HG02678 (cell line): Measurements from ENCODE around the gene CFI.

Experiments
- ATAC-seq: cut with Tn5 transposase; IDR thresholded peaks from one replicate; pipeline ENCODE4 v1.9.1; 2021; ENCODE audit warnings: mild to moderate bottlenecking, moderate library complexity; ENCODE audit not compliant: unreplicated experiment

CFI gene

DNA sequence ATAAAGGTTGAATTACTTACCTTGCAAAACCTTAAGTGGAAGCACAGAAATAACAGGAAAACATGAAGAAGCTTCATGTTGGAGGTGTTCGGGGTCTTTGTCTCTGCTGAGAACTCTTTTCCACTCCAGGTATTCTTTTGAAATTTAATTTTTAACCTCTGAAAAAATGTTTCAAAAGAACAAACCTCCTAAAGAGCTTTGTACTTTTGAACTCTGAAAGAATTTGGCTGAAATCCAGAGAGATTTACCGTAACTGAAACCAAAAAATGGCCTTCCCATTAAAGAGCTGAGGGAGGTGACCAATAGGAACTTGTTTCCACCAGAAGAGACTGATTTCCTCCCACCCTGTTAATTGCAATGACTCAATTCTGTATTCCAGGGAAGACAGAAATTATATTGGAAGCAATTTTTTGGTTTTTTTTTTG is at the start of gene CFI:
Gene CFI (minus strand): TSS at position 105 of the 425 bp plus-strand sequence. CDS start 28 bp downstream, at position 77.
- no peak for ATAC-seq

- ATAC-seq: no peak
These were observed 48.8 kb upstream of the CFI start for GRCh38 chr4:109850601-109851000.

DNA sequence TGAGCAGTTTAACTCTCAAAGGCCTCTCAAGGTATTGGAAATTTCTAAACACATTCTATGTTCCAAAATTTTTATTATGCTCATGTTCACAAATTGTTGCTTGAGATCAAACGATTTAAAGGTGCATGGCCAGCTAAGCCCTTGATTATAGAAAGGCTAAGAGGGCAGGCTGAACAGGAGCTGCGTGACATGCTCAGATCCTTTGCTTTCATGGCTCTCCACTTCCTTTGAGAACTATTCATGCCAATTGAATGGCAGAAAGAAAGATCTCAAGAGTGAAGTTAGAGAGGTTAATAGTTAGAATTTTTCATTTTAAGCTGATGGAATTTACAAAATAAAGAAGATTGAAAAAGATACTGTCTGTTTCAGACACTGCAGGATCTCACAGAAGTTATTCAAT is 46.7 kb upstream of the CFI start:
- ATAC-seq: no peak

GRCh38 chr4:109847896-109848442 is 46.2 kb upstream of the CFI start, which contains the start of gene LRIT3:
LRIT3 (plus strand) TSS chr4:109848107; CDS start chr4:109848202, 95 bp downstream.
- no peak for ATAC-seq

DNA sequence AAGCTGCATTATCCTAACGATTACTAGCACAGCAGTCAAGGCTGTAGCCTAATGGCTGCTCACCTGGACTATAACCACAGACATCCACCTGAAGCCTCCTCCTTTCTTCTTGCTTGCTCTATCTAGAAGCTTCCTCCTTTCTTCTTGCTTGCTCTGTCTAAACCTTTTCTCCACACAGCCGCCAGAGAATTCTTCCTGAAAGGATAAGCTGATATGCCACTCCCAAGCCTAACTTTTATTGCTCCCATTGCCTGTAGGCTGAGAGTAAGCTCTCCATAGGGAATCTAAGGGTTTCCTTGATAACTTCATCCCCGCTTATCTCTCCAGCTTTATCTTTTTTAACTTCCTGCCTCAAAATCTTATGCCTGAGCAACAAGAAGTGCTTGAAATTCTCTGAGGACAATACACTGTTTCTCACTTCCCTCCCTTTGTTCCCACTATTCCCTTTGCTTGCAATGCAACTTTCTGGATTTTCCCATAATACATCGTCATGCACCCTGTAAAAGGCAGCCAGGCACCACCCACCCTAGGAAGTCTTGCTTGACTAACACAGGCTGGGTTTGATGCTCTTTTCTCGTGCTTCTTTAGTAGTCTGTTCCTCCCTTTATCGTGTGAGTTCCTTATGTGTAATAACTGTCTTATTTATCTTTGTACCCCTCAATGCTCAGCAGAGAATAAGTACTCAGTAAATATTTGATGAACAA is 44.7 kb upstream of the CFI start:
- ATAC-seq: no peak

DNA sequence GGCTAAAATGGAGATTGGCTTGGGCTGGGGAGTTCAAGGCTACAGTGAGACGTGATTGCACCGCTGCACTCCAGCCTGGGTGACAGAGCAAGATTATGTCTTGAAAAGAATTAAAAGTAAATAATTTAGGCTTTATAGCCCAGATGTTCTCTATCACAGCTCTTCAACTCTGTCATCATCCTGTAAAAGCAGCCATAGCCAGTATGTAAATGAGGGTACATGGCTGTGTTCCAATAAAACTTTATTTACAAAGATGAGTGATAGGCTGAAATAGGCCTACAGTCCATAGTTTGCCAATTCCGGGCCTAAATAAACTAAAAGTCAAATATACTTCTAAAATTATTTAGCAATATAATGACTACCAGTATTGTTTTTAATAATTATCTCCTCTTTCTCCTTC is 35.2 kb upstream of the CFI start:
- no peak for ATAC-seq

DNA sequence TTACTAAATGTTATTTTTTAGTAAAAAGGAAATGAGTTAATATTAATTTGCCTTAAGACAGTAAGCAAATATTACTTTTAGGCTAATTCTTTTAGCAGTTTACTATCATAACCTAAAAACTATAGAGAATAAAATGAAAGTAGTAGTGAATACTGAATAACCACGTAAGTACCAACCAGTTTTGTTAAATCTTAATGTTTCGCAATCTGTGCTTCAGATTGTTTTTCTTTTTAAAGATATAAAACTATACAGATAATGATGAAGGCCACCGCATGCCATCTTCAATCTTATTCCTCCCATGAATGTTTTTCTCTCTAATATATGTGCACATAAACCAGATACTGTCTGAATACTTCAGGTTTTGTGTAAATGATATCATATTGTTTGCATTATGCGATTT is 32.0 kb upstream of the CFI start:
- ATAC-seq: no peak

DNA sequence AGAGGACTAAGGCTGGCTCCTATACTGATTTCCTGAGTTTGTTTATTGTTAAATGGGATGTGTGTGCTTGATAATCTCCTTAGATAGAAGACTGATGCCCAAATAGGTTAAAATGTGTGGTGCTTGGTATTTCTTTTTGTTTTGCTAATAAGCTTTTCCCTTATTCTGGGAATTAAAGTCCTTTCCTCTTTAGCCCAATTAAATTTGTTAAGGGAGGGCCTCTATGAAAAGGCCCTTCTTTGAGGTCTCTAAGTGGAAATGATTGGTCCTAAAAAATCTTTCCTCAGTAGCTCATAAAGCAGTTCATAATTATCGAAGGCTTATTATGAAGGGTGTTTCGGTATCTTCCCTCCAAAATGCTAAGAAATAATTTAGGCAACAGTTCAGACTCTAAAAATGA is 25.9 kb upstream of the CFI start, which contains the start of gene RRH:
Gene RRH (plus strand): TSS at position 301 of the 400 bp plus-strand sequence. CDS start 56 bp downstream, at position 357.
- no peak for ATAC-seq

- ATAC-seq: peak; percentile 65
These were observed 24.9 kb upstream of the CFI start for GRCh38 chr4:109826719-109827118.

- no peak for ATAC-seq
These were observed 19.4 kb upstream of the CFI start for GRCh38 chr4:109821185-109821584.

DNA sequence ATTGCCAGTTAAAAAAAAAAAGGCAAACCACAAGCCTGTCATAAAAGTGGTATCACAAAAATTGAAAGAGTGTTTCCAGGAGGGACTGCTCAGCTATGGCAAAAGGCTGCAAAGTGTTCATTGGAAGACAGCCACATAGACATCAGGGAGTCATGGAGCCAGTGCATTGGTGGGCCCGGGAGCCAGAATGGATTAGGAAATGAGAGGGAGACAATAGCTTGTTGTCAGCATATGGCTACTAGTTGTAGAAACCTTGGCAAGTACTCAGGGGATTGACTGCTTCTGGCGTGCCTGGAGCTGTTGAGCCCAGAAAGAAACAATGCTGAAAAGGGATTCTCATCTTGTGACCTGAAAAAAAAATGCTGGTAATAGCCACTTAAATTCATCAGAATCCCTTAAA is 18.8 kb upstream of the CFI start:
- no peak for ATAC-seq

DNA sequence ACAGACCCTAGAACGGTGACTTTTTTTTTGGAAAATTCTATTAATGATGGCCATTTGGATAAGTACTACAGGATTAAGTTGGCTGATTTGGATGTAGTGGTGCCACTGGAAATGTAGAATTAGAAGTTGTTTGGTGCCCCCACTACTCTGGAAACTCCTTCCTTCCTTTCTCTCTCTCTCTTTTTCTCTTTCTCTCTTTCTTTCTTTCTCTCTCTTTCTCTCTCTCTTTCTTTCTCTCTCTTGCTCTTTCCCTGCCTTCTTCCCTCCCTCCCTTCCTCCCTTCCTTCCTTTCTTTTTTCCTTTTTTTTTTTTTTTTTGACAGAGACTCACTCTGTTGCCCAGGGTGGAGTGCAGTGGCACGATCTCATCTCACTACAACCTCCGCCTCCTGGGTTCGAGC is 16.5 kb upstream of the CFI start:
- no peak for ATAC-seq

GRCh38 chr4:109816894-109817293 is 15.1 kb upstream of the CFI start:
- no peak for ATAC-seq

GRCh38 chr4:109816082-109816442 is 14.3 kb upstream of the CFI start:
- no peak for ATAC-seq

DNA sequence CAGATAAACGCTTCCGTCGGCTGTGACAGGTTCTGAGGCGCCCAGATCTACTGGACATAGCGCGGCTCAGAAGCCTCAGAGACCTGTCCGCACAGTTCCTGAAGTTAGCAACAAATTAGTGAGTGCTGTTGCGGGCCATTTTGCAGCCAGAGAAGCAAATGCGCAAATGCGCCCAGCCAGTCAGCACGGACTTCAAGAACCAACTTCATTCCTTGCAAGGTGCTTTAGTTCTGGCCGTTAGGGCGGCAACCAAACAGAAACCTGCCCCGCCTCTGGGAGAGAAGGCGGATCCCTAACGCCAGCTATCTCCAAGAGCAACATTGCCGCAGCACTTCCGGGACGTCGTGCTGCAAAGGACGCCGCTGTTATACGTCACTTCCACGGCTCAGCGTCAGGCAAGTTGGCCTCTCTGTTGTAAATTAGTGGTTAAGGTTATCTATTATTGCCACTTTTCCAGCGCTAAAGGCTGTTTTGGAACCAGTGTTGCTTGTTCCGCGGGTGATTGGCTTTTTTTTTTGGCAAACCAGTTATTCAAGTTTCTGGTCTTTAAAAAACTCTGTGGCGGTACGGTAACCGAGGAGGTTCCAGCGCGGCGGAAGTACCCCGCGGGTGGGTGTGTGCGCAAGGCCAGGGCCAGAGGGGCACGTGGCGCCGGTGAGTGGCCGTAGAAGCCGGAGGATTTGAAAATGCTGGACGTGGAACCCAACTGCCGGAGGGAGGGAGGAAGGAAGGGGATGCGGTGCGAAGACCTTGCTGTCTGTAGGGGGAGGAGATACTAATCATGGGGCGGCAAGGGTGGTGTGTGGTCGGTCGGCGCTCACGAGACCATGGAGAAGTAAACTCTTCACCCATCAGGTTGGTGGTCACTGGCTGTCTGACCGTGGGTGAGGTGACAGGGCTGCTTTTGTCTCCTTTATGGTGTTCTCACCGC is 13.6 kb upstream of the CFI start, which contains the start of gene GAR1:
Gene GAR1 (plus strand): TSS at position 612 of the 931 bp plus-strand sequence. CDS start 403 bp downstream, outside the sequence.
- peak; percentile 99 for ATAC-seq

DNA sequence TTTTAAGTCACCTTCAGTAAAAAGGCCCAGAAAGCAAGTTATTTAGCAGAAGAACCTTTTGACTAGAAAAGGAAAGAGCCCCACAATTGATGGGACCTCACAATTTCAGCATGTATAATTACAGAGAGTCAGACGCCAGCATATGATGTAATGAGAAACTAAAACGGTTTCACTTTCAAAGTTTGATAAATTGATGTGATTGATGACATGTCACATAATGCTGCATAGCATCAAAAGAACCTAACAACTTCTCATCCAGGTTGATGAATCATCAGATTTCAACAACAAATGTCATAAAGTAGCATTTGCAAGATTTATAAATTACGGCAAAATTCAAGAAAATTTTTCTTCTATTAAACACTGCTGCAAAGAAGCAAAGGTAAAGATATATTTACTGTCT is 9.9 kb upstream of the CFI start:
- ATAC-seq: no peak

- ATAC-seq: no peak
These were observed 9.0 kb upstream of the CFI start for GRCh38 chr4:109810552-109811387.

- no peak for ATAC-seq
These were observed 7.9 kb upstream of the CFI start for GRCh38 chr4:109809655-109810054.

DNA sequence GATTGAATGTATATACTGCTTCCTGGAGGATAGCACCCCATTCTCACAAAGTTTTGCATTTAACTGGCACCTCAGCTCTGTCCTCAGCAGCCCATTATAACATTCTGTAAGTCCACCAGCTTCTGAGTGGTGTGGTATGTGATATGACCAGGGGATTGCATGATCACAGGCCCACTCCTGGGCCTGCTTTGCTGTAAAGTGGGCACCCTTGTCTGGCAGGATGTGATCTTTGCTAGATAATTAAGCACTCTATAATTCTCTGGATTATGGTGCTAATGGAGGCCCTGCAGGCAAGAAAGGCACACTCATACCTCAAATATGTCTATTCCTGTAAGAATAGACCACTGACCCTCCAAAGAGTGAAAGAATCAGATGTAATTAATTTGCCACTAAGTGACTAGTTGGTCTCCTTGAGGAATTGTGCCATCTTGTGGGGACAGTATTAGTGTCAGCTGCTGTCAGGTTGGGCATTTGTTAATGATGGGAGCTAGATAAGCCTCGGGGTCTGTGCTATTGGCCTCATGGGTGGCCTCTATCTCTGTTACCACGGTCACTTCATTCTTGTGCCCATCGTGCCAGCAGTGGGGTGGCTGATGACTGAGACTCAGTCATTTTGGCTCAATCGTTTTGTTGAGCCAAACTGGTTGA is 2.2 kb upstream of the CFI start:
- peak; percentile 79 for ATAC-seq
